HepG2 (cell line): ENCODE measurements around the gene PRR12. TPM values are rescaled to one million over a fixed set of nuclear protein-coding genes. Genes with fewer than 3 reads are reported as not detected.

Experiments
- ARNT2 ChIP-seq: sonication (generic); formaldehyde crosslinking; IDR thresholded peaks from 2 replicates; pipeline ENCODE4 v1.8.0; 2022; ENCODE audit warnings: mild to moderate bottlenecking, low read depth, missing genetic modification reagents, moderate library complexity
- DDIT3 ChIP-seq: sonication (generic); formaldehyde crosslinking; IDR thresholded peaks from 2 replicates; pipeline ENCODE4 v1.4.0; 2020; ENCODE audit warnings: mild to moderate bottlenecking, missing genetic modification reagents
- EZH2 ChIP-seq: conservative IDR thresholded peaks from 2 replicates; pipeline ENCODE4 v1.6.1; 2012; ENCODE audit warnings: mild to moderate bottlenecking, low read depth, low read length, moderate library complexity
- FOXK2 ChIP-seq: fragments of 450-650 bp; IDR thresholded peaks from 2 replicates; pipeline ENCODE4 v1.6.1; 2016
- GABPB1 ChIP-seq: IDR thresholded peaks from 2 replicates; pipeline ENCODE4 v1.6.1; 2016; ENCODE audit warnings: mild to moderate bottlenecking, missing genetic modification reagents, moderate library complexity, missing compliant biosample characterization
- HCFC1 ChIP-seq: fragments of 150-350 bp; IDR thresholded peaks from 2 replicates; pipeline ENCODE4 v1.6.1; 2014; ENCODE audit warnings: low read depth, low read length
- HMGA1 ChIP-seq: sonication (generic); formaldehyde crosslinking; conservative IDR thresholded peaks from 2 replicates; pipeline ENCODE4 v1.4.0; 2020; ENCODE audit warnings: missing genetic modification reagents
- HNRNPK ChIP-seq: fragments of 200-400 bp; formaldehyde crosslinking; IDR thresholded peaks from 2 replicates; pipeline ENCODE4 v1.6.1; 2018; ENCODE audit warnings: low read length, low read depth, moderate library complexity, mild to moderate bottlenecking; ENCODE audit not compliant: poor library complexity, severe bottlenecking
- JUN ChIP-seq: sonication (generic); formaldehyde crosslinking; IDR thresholded peaks from 2 replicates; pipeline ENCODE4 v1.4.0; 2020; ENCODE audit warnings: mild to moderate bottlenecking, missing genetic modification reagents
- NFATC3 ChIP-seq: sonication (generic); formaldehyde crosslinking; IDR thresholded peaks from 2 replicates; pipeline ENCODE4 v1.5.1; 2020; ENCODE audit warnings: mild to moderate bottlenecking, missing genetic modification reagents
- SSRP1 ChIP-seq: IDR thresholded peaks from 2 replicates; pipeline ENCODE4 v1.6.1; 2016; ENCODE audit warnings: control low read depth
- ZFP36L1 ChIP-seq: sonication (generic); formaldehyde crosslinking; IDR thresholded peaks from 2 replicates; pipeline ENCODE4 v1.8.0; 2022; ENCODE audit warnings: mild to moderate bottlenecking, missing genetic modification reagents, moderate library complexity
- ZHX2 ChIP-seq, 2 experiments: sonication (generic) in 1 of 2; formaldehyde crosslinking in 1 of 2; IDR thresholded peaks; 2 replicates each; pipeline versions ENCODE4 v1.6.1 to v1.9.0; 2014 to 2022; ENCODE audit warnings: antibody characterized with exemption in 1 of 2, borderline replicate concordance in 1 of 2, inconsistent platforms in 1 of 2, low read depth in 1 of 2, missing genetic modification reagents in 1 of 2
- ZNF260 ChIP-seq: sonication (generic); formaldehyde crosslinking; IDR thresholded peaks from 2 replicates; pipeline ENCODE4 v1.4.0; 2020; ENCODE audit warnings: missing genetic modification reagents, low read depth, mild to moderate bottlenecking, borderline replicate concordance
- ZNF331 ChIP-seq: sonication (generic); formaldehyde crosslinking; IDR thresholded peaks from 2 replicates; pipeline ENCODE4 v1.4.0; 2020; ENCODE audit warnings: missing genetic modification reagents
- ZNF33A ChIP-seq: sonication (generic); formaldehyde crosslinking; IDR thresholded peaks from 2 replicates; pipeline ENCODE4 v1.5.1; 2020; ENCODE audit warnings: missing genetic modification reagents, mild to moderate bottlenecking, moderate library complexity, borderline replicate concordance
- ZNF34 ChIP-seq: sonication (generic); formaldehyde crosslinking; IDR thresholded peaks from 2 replicates; pipeline ENCODE4 v1.4.0; 2020; ENCODE audit warnings: mild to moderate bottlenecking, missing genetic modification reagents, borderline replicate concordance
- ZNF530 ChIP-seq: sonication (generic); formaldehyde crosslinking; IDR thresholded peaks from 2 replicates; pipeline ENCODE4 v1.5.0; 2020; ENCODE audit warnings: low read depth, mild to moderate bottlenecking, missing genetic modification reagents
- ZNF547 ChIP-seq: sonication (generic); formaldehyde crosslinking; IDR thresholded peaks from 2 replicates; pipeline ENCODE4 v1.5.1; 2020; ENCODE audit warnings: mild to moderate bottlenecking, missing genetic modification reagents
- ZNF597 ChIP-seq: sonication (generic); formaldehyde crosslinking; IDR thresholded peaks from 2 replicates; pipeline ENCODE4 v1.5.0; 2020; ENCODE audit warnings: missing genetic modification reagents
- ZNF605 ChIP-seq: sonication (generic); formaldehyde crosslinking; IDR thresholded peaks from 2 replicates; pipeline ENCODE4 v1.8.0; 2022; ENCODE audit warnings: mild to moderate bottlenecking, missing genetic modification reagents
- ZNF766 ChIP-seq: sonication (generic); formaldehyde crosslinking; IDR thresholded peaks from 2 replicates; pipeline ENCODE4 v1.5.0; 2020; ENCODE audit warnings: missing genetic modification reagents, borderline replicate concordance
- ZNF776 ChIP-seq: sonication (generic); formaldehyde crosslinking; IDR thresholded peaks from 2 replicates; pipeline ENCODE4 v1.4.0; 2020; ENCODE audit warnings: mild to moderate bottlenecking, missing genetic modification reagents
- ZSCAN12 ChIP-seq: sonication (generic); formaldehyde crosslinking; IDR thresholded peaks from 2 replicates; pipeline ENCODE4 v1.9.0; 2021; ENCODE audit warnings: mild to moderate bottlenecking, missing genetic modification reagents
- polyA plus RNA-seq, 8 experiments: library from polyadenylated mRNA; depleted of rRNA in 3 of 8; stranded (reverse) in 7 of 8; unstranded in 1 of 8; fragments of >200 nt; fragmentation: Illumina TruSeq in 4 of 8; extraction: Trizol in 4 of 8; gene quantifications; 2 replicates each; pipeline versions ENCODE4 v1.2.1 to v1.2.3, GENCODE V29; 2011 to 2016; ENCODE audit warnings: low read depth in 4 of 8, missing spikeins in 1 of 8, mixed read lengths in 1 of 8; ENCODE audit not compliant: insufficient read depth in 1 of 8
- total RNA-seq, 5 experiments: library from RNA; depleted of rRNA; stranded (reverse); fragments of >200 nt; fragmentation: Illumina TruSeq; extraction: Trizol; gene quantifications; 2 replicates each; pipeline ENCODE4 v1.2.3, GENCODE V29; 2016; ENCODE audit warnings: low read depth in 1 of 5

Gene PRR12
- total and polyA plus RNA-seq, 2 of the 13 experiments (the other 11 are each of a cell fraction or from before 2014, with no cell fraction given), result 0.62 to 1.5 TPM

- TF ChIP-seq EZH2 (no peak), ZSCAN12 (CRISPR knock-in tag) (no peak), ZHX2 (IDR thresholded peaks at IDR 0.05; ENCODE audit: low read depth) (no peak), ZHX2 (CRISPR knock-in tag; IDR thresholded peaks at IDR 0.05; ENCODE audit: borderline replicate concordance) (no peak), ZNF776 (no peak), ZNF34 (CRISPR knock-in tag) (no peak), HMGA1 (no peak), SSRP1 (CRISPR knock-in tag) (no peak), FOXK2 (no peak), ARNT2 (no peak; the same call in 1 of the 2 replicates), ZNF260 (CRISPR knock-in tag) (no peak), NFATC3 (no peak), ZNF331 (CRISPR knock-in tag) (peak; percentile 60; the same call in 1 of the 2 replicates), HCFC1 (peak; percentile 48; the same call in 1 of the 2 replicates), ZNF766 (CRISPR knock-in tag) (no peak), ZNF597 (CRISPR knock-in tag) (no peak), ZNF547 (CRISPR knock-in tag) (no peak), ZNF33A (CRISPR knock-in tag) (no peak), ZNF530 (no peak), DDIT3 (CRISPR knock-in tag) (no peak), GABPB1 (peak; percentile 91), ZFP36L1 (CRISPR knock-in tag) (peak; percentile 75; the same call in 1 of the 2 replicates), JUN (CRISPR knock-in tag) (peak; percentile 98; the same call in 1 of the 2 replicates), HNRNPK (no peak), ZNF605 (CRISPR knock-in tag) (peak; percentile 73; the same call in 1 of the 2 replicates)
Observed at GRCh38 chr19:49640113-49640898, 49.3 kb downstream of the PRR12 start, which contains the start of gene RRAS (continued).
